Body of pancreas (tissue), 4 donors: ENCODE measurements around the gene MYOM1. TPM values are rescaled to one million over a fixed set of nuclear protein-coding genes. Genes with fewer than 3 reads are reported as not detected.

ENCODE experiments used
- ATAC-seq: fragments of 150-250 bp; one replicate; pipeline ENCODE4 v1.9.1; 2016
- DNase-seq, 4 donors: peaks; one replicate each; pipeline ENCODE4 v3.0.0-alpha.2; 2019
- H3K27ac ChIP-seq, 4 donors: fragments of 200-600 bp; sonication (generic); 1 replicate in 3 of 4; 2 replicates in 1 of 4; pipeline versions ENCODE4 v1.5.1 to v1.6.1; 2016 to 2019; ENCODE audit warnings: mild to moderate bottlenecking in 1 of 4, mixed read lengths in 1 of 4, moderate library complexity in 1 of 4
- H3K27me3 ChIP-seq, 2 donors: fragments of 200-600 bp; sonication (generic); one replicate each; pipeline ENCODE4 v1.6.0; 2016; ENCODE audit warnings: mild to moderate bottlenecking in 1 of 2
- H3K36me3 ChIP-seq, 2 donors: fragments of 200-600 bp; sonication (generic); replicated peaks in 1 of 2; 2 replicates each; pipeline ENCODE4 v1.5.1; 2016; ENCODE audit warnings: low read depth in 2 of 2; ENCODE audit not compliant: insufficient read depth in 1 of 2
- H3K4me1 ChIP-seq: fragments of 200-600 bp; sonication (generic); one replicate; pipeline ENCODE4 v1.6.0; 2016
- H3K4me3 ChIP-seq, 2 donors: fragments of 200-600 bp; sonication (generic); 1 replicate in 1 of 2; 2 replicates in 1 of 2; pipeline ENCODE4 v1.5.1; 2016 to 2019
- H3K9me3 ChIP-seq, 3 donors: fragments of 200-600 bp; sonication (generic); 1 replicate in 2 of 3; 2 replicates in 1 of 3; pipeline ENCODE4 v1.5.1; 2016
- POLR2A ChIP-seq, 3 donors: fragments of 450-650 bp; IDR thresholded peaks; one replicate each; pipeline ENCODE4 v1.6.1; 2016; ENCODE audit warnings: antibody characterized with exemption in 3 of 3, mild to moderate bottlenecking in 2 of 3
- WGBS, 2 donors: methylation state at CpG; one replicate each; pipeline ENCODE4 v1.1.5; 2017; 5-methylcytosine and 5-hydroxymethylcytosine counted together
- intact Hi-C: fragments of 100-400 bp; cut with DNase I; formaldehyde crosslinking; loops from one replicate; pipeline ENCODE4 v1.15.1; 2023
- total RNA-seq, 2 donors: library from RNA; depleted of rRNA; stranded (reverse); fragments of >200 nt; gene quantifications; one replicate each; pipeline ENCODE4 v1.1.0, GENCODE V29; 2016
- TF ChIP-seq, protein P1 (sequence below), 7 experiments: fragments of 450-650 bp in 4 of 7; fragments of 200-600 bp in 3 of 7; sonication (generic) in 3 of 7; IDR thresholded peaks; one replicate each; pipeline ENCODE4 v1.5.1; 2016 to 2019; ENCODE audit warnings: antibody characterized with exemption in 7 of 7

The MYOM1 gene
- total RNA-seq, 2 donors from 2014 or later: 10.9 to 21.8 TPM

DNA sequence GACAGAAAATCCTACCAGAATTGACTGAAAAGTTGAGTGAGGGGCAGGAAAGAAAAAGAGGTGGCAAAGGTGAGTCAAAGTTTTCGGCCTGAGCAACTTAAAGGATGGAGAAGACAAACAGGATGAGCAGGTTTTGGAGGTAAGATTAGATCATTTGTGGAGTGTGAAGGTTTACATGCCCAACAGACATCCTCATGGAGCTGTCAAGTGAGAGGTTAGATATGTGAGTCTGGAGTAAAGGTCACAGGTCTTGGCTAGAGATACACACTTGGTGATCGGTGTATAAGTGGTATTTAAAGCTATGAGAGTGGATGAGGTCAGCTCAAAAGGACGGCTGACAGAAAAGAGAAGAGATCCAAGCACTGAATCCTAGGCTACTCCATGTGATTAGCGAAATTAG is 16.7 kb upstream of the MYOM1 start:
- DNase-seq: no peak
- Histone ChIP-seq H3K27me3 (no peaks in the 10 kb centered on the region), H3K4me1 (peaks cover 17% of the 10 kb centered on the region), H3K27ac (no peak overlapping the region), H3K4me3 (no peak overlapping the region), H3K9me3 (no peaks in the 10 kb centered on the region), H3K36me3 (no peaks in the 10 kb centered on the region)
- WGBS, 2 donors: 65 to 66% methylated on average over 4 of the region's 4 CpGs
- TF ChIP-seq, protein P1, sequence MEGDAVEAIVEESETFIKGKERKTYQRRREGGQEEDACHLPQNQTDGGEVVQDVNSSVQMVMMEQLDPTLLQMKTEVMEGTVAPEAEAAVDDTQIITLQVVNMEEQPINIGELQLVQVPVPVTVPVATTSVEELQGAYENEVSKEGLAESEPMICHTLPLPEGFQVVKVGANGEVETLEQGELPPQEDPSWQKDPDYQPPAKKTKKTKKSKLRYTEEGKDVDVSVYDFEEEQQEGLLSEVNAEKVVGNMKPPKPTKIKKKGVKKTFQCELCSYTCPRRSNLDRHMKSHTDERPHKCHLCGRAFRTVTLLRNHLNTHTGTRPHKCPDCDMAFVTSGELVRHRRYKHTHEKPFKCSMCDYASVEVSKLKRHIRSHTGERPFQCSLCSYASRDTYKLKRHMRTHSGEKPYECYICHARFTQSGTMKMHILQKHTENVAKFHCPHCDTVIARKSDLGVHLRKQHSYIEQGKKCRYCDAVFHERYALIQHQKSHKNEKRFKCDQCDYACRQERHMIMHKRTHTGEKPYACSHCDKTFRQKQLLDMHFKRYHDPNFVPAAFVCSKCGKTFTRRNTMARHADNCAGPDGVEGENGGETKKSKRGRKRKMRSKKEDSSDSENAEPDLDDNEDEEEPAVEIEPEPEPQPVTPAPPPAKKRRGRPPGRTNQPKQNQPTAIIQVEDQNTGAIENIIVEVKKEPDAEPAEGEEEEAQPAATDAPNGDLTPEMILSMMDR (IDR thresholded peaks at IDR 0.05): no peak
- no peak for TF ChIP-seq POLR2A (IDR thresholded peaks at IDR 0.05)
- no peak for ATAC-seq
- intact Hi-C loops: no loop called here

DNA sequence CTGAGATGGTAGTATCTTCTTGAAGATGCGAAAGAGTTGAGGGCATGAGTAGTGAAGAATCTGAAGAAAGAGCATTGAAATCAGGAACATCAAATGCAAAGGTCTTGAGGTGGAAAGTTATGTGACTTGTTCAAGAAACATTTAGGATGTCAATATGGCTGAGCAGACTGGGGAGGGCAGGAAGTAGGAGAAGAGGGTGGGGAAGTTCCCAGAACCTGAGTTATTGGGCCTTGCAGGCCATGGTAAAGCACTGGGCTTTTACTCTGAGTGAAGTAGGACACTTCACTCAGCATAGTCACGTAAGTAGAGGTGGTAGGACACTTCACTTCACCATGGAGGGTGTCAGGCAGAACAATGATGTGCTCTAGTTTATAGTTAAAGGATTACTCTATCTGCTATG is 16.1 kb upstream of the MYOM1 start:
- no peaks in the 10 kb centered on the region for H3K27me3 ChIP-seq
- ATAC-seq: no peak

DNA sequence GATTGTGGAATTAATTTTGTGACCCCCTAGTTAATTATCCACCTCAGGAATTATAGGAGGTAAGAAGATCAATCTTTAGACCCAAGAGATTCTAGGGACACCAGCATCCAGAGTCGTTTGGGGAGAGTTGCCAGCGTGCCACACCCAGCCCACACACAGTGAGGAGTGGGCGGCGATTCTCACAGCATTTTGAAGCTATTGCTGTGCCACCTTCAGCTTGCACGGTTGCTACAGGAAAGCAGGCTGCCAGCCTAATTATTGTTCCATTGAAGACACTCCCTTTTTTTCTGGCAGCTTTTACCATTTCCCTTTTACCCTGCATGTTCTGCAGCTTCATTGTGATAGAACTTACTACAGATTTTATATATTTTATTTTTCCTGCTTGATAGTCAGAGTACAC is 14.7 kb upstream of the MYOM1 start:
- WGBS, 2 donors: 46 to 55% methylated on average over 5 of the region's 5 CpGs
- TF ChIP-seq, protein P1 (IDR thresholded peaks at IDR 0.05): no peak
- no peak for TF ChIP-seq POLR2A (IDR thresholded peaks at IDR 0.05)
- Histone ChIP-seq H3K36me3 (no peaks in the 10 kb centered on the region), H3K4me1 (peaks cover 25% of the 10 kb centered on the region), H3K9me3 (no peaks in the 10 kb centered on the region), H3K27me3 (no peaks in the 10 kb centered on the region), H3K27ac (peak overlapping the region in 1 of 4 donors; percentile 58), H3K4me3 (no peak overlapping the region)
- DNase-seq: no peak
- intact Hi-C loops: no loop called here
- ATAC-seq: no peak

More for the DNA sequence above, 16.1 kb upstream of the MYOM1 start:
- Histone ChIP-seq H3K36me3 (no peaks in the 10 kb centered on the region), H3K4me3 (no peak overlapping the region), H3K4me1 (peaks cover 18% of the 10 kb centered on the region), H3K9me3 (no peaks in the 10 kb centered on the region), H3K27ac (no peak overlapping the region)
- 89 to 98% methylated on average over 2 of the region's 2 CpGs for WGBS, 2 donors
- intact Hi-C loops: no loop called here
- DNase-seq: no peak
- no peak for TF ChIP-seq POLR2A (IDR thresholded peaks at IDR 0.05)
- TF ChIP-seq, protein P1 (IDR thresholded peaks at IDR 0.05): no peak

DNA sequence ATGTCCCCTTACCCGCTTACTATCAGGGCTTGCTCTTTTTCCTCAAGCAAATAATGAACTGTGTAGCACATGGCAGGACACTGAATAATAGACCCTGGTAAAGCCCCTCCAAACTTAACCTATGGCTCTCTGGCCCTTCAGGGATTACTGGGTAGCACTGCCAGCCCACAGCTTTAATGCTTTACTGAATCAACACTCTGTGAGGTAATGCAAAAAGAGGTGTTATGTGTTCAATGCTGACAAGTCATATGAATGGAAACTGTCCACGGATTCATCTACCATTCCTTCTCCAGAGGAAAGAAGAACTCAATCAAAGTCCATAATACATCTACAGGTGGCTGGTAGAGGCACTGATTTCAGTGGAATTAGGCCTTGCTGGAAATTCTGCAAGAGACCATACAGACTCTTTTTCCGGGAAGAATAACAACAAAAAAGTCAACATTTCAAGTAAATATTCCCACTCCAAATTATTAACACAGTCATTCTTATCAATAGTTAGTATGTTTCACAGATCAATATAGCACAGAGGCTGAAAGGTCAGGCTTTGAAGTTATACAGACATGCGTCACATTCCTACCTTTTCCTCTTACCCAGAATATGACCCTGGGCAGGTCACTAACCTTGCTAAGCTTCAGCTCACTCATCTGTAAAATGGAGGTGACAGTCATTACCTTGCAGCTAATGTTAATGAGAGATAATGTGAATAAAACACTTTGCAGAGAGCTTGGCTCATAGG is 13.8 kb upstream of the MYOM1 start:
- no peaks in the 10 kb centered on the region for H3K27me3 ChIP-seq
- ATAC-seq (peak; percentile 48), DNase-seq (no peak)
- WGBS, 2 donors: 35 to 45% methylated on average over 4 of the region's 4 CpGs
- TF ChIP-seq, protein P1 (IDR thresholded peaks at IDR 0.05): no peak
- TF ChIP-seq POLR2A (IDR thresholded peaks at IDR 0.05): no peak
- H3K4me1 ChIP-seq: peaks cover 25% of the 10 kb centered on the region
- no peak overlapping the region for H3K4me3 ChIP-seq
- H3K36me3 ChIP-seq: no peaks in the 10 kb centered on the region
- intact Hi-C loops: no loop called here
- peak overlapping the region; percentile 1 to 58 (median 17) for H3K27ac ChIP-seq
- H3K9me3 ChIP-seq: no peaks in the 10 kb centered on the region

DNA sequence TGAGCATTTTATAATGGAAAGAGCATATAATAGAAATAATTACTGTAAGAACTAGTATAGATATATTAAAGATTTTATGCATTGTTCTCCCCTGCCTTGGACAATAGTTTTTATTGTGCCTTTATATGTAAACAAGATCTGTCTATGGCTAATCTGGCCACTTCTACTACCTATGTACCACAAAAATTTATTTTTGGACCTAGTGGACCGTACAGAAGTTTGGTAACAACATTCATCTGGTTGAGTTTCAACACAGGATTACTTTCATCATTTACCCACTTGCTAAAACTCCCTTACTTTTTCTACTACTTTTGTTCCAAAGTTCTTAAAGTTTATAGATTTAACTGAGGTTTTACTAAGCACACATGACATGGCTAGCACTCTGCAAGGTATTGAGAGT is 13.2 kb upstream of the MYOM1 start:
- intact Hi-C loops: no loop called here
- 85 to 90% methylated on average over 1 of the region's 1 CpG for WGBS, 2 donors
- Histone ChIP-seq H3K9me3 (no peaks in the 10 kb centered on the region), H3K4me3 (no peak overlapping the region), H3K4me1 (peaks cover 25% of the 10 kb centered on the region), H3K27ac (peak overlapping the region; percentile 1 to 58 (median 17)), H3K27me3 (no peaks in the 10 kb centered on the region), H3K36me3 (no peaks in the 10 kb centered on the region)
- no peak for ATAC-seq
- TF ChIP-seq, protein P1 (IDR thresholded peaks at IDR 0.05): no peak
- no peak for TF ChIP-seq POLR2A (IDR thresholded peaks at IDR 0.05)
- DNase-seq: no peak
